IMR-90 (cell line): ENCODE measurements around the gene CNGB1.

Experiments used
- CHD1 ChIP-seq: IDR thresholded peaks from 2 replicates; pipeline ENCODE4 v1.6.1; 2012; ENCODE audit warnings: low read depth, low read length, improper control_type of control experiment
- CTCF ChIP-seq: conservative IDR thresholded peaks from 2 replicates; pipeline ENCODE4 v1.5.1; 2012; ENCODE audit warnings: mild to moderate bottlenecking, low read depth, low read length, improper control_type of control experiment
- ELK1 ChIP-seq: fragments of 150-350 bp; IDR thresholded peaks from 2 replicates; pipeline ENCODE4 v1.6.1; 2016; ENCODE audit warnings: low read depth, mild to moderate bottlenecking, low read length, moderate library complexity, borderline replicate concordance
- MAFK ChIP-seq: IDR thresholded peaks from 2 replicates; pipeline ENCODE4 v1.6.1; 2012; ENCODE audit warnings: low read depth, low read length, improper control_type of control experiment
- MAZ ChIP-seq: IDR thresholded peaks from 2 replicates; pipeline ENCODE4 v1.6.1; 2012; ENCODE audit warnings: low read depth, mild to moderate bottlenecking, low read length, improper control_type of control experiment, moderate library complexity, borderline replicate concordance
- MXI1 ChIP-seq: IDR thresholded peaks from 2 replicates; pipeline ENCODE4 v1.6.1; 2012; ENCODE audit warnings: low read depth, mild to moderate bottlenecking, low read length, moderate library complexity, borderline replicate concordance
- POLR2A ChIP-seq: IDR thresholded peaks from 2 replicates; pipeline ENCODE4 v1.6.1; 2012; ENCODE audit warnings: mild to moderate bottlenecking, low read depth, low read length
- RFX5 ChIP-seq: IDR thresholded peaks from 2 replicates; pipeline ENCODE4 v1.8.0; 2012; ENCODE audit warnings: low read depth, mild to moderate bottlenecking, low read length, moderate library complexity
- SMC3 ChIP-seq: fragments of 150-350 bp; IDR thresholded peaks from 2 replicates; pipeline ENCODE4 v1.6.1; 2016; ENCODE audit warnings: low read depth, mild to moderate bottlenecking, antibody characterized with exemption, low read length, moderate library complexity
- USF2 ChIP-seq: fragments of 150-350 bp; IDR thresholded peaks from 2 replicates; pipeline ENCODE4 v1.6.1; 2017; ENCODE audit warnings: mild to moderate bottlenecking, antibody characterized with exemption, low read length, low read depth

GRCh38 chr16:57962756-57963155 lies 8.2 kb downstream of the CNGB1 start:
- no peak for TF ChIP-seq POLR2A
- TF ChIP-seq RFX5: no peak
- no peak for TF ChIP-seq CTCF
- TF ChIP-seq USF2: no peak
- TF ChIP-seq MAZ: no peak
- TF ChIP-seq CHD1: no peak
- TF ChIP-seq SMC3: no peak
- no peak for TF ChIP-seq ELK1
- no peak for TF ChIP-seq MXI1
- TF ChIP-seq MAFK: no peak
